ENCODE results near the gene NFS1. TPM values are rescaled to one million over a fixed set of nuclear protein-coding genes. Genes with fewer than 3 reads are reported as not detected.

NFS1 gene
- 27.9 to 38.0 TPM (median 32.2 TPM) in 5 replicates for total RNA-seq (2022; extraction: Qiagen RNA extraction; ENCODE audit: low read depth)

GRCh38 chr20:35699127-35699956 is at the start of gene NFS1, which contains the start of gene ROMO1:
Gene NFS1, minus strand, starts transcription at chr20:35699352. Its CDS starts 64 bp downstream, at chr20:35699288.
Gene ROMO1, plus strand, starts transcription at chr20:35699405. Its CDS starts 228 bp downstream, at chr20:35699633.

GRCh38 chr20:35741892-35742740 is 43.0 kb upstream of the NFS1 start, which contains the start of gene RBM39:
Gene RBM39, minus strand, starts transcription at chr20:35742260. Its CDS starts 1,386 bp downstream, at chr20:35740874.

GRCh38 chr20:35664466-35665206 is 34.5 kb downstream of the NFS1 start, which contains the start of the genes CPNE1 and RBM12:
Gene CPNE1, minus strand, starts transcription at chr20:35664900. Its CDS starts 31,977 bp downstream, at chr20:35632923.
Gene RBM12, minus strand, starts transcription at chr20:35664900. Its CDS starts 9,578 bp downstream, at chr20:35655322.

Other genes with a start within 250 kb of the NFS1 start
- gene CEP250, start 243.8 kb downstream of the NFS1 start, total RNA-seq (2022; extraction: Qiagen RNA extraction; ENCODE audit: low read depth): 21.8 to 25.4 TPM (median 23.2 TPM) in 5 replicates
- not detected in 5 replicates for gene C20orf173, start 169.7 kb downstream of the NFS1 start, total RNA-seq (2022; extraction: Qiagen RNA extraction; ENCODE audit: low read depth)
- 215 to 255 TPM (median 242 TPM) in 5 replicates for gene ERGIC3, start 157.3 kb downstream of the NFS1 start, total RNA-seq (2022; extraction: Qiagen RNA extraction; ENCODE audit: low read depth)
- gene SPAG4, start 83.5 kb downstream of the NFS1 start, total RNA-seq (2022; extraction: Qiagen RNA extraction; ENCODE audit: low read depth): 3.6 to 6.0 TPM (median 4.5 TPM) in 5 replicates
- 161 to 226 TPM (median 210 TPM) in 5 replicates for gene CPNE1, start 34.5 kb downstream of the NFS1 start, total RNA-seq (2022; extraction: Qiagen RNA extraction; ENCODE audit: low read depth)
- 71.1 to 88.6 TPM (median 84.2 TPM) in 5 replicates for gene RBM12, start 34.5 kb downstream of the NFS1 start, total RNA-seq (2022; extraction: Qiagen RNA extraction; ENCODE audit: low read depth)
- gene ROMO1, start 53 bp upstream of the NFS1 start, total RNA-seq (2022; extraction: Qiagen RNA extraction; ENCODE audit: low read depth): 307 to 374 TPM (median 332 TPM) in 5 replicates
- gene RBM39, start 42.9 kb upstream of the NFS1 start, total RNA-seq (2022; extraction: Qiagen RNA extraction; ENCODE audit: low read depth): 162 to 210 TPM (median 176 TPM) in 5 replicates
- 23.4 to 29.2 TPM (median 24.9 TPM) in 5 replicates for gene PHF20, start 72.7 kb upstream of the NFS1 start, total RNA-seq (2022; extraction: Qiagen RNA extraction; ENCODE audit: low read depth)